Activated CD4-positive, alpha-beta T cell treated with anti-CD3 and anti-CD28 coated beads, Interleukin-2, amount 50 U/mL, for 16 hours (primary cell): Measurements from ENCODE around the gene POLD2.
"Not testable (repeated sequence)": the region's sequence is repeated elsewhere in the genome, so short reads cannot be mapped to it uniquely, and the experiment has no call there.

Experiments used
- DNase-seq: peaks from one replicate; pipeline ENCODE4 v3.0.0-alpha.2; 2020

POLD2 gene

DNA sequence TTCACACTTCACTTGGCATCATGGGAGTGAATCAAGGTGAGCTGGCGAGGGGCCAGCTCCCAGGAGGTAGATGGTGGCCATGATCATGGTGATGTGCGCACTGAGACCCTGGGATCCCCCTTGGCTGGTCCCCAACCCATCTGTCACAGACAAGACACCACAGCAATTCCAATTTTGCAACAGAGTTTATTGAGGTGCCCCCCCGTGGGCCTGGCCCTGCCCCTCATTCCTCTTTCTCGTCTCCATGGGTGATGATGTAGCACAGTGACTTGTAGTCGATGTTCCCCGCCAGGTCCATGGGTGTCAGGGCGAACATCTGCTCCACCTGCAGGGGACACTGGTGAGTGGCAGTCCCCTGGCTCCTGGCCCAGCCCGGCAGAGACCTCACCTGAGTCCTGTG lies 15.3 kb upstream of the POLD2 start:
- no peak for DNase-seq

DNA sequence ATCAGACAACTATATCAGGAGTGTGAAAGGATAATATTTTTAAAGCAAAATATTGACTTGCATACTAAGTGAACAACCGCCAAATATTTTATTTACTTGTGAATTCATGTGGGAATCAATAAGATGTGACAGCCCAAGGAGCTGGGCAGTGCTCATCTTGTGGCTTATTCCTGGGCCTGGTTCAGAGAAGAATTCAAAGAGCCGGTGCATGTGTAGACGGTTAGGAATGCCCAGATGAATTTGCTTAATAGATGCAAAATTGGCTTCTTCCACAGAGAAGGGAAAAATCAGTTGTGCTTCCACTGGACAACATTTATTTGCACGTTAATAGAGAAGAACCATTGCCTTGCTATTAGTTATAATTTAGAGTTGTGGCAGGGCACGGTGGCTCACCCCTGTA lies 13.4 kb upstream of the POLD2 start:
- DNase-seq, result no peak

DNA sequence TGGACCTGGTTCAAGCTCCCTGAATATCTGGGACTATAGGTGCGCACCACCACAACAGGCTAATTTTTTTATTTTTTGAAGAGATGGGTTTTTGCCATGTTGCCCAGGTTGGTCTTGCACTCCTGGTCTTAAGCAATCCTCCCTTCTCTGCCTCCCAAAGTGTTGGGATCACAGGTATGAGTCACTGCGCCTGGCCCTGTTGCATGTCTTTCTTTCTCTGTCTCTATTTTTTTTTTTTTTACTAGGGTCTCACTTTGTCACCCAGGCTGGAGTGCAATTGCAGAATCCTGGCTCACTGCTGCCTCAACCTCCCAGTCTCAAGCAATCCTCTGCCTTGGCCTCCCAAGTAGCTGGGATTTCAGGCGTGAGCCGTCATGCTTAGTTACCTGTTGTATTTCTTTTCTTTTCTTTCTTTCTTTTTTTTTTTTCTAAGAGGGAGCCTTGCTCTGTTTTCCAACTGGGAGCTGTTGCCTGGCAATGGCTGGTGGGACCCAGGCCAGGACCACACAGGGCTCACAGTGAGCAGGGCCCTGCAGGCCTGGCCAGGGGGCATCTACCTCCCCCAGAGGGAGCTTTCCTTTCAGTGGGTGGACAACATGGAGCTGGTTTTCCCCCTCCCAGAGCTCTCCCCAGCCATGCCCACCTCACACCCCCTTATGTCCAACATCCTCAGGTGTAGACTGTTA lies 11.7 kb upstream of the POLD2 start:
- no peak for DNase-seq

DNA sequence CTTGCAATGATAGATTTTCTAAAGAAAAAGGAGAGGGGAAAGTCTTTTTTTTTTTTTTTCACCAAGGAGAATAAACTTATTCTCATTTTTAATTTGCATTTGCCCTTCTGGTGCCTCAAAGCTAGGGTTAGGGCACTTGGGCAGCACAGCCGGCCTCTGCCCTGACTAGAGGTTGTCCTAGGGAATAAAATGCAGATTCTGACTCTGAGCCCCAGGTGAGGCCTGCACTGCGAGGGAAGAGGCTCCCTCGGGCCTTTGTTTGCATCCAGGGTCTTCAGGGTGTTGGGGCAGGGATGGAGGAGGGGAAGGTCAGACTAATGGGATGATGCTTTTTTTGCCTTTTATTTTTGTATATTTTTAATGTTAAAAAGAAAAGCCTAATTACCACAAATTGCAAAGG lies 9.9 kb upstream of the POLD2 start:
- DNase-seq, result no peak

DNA sequence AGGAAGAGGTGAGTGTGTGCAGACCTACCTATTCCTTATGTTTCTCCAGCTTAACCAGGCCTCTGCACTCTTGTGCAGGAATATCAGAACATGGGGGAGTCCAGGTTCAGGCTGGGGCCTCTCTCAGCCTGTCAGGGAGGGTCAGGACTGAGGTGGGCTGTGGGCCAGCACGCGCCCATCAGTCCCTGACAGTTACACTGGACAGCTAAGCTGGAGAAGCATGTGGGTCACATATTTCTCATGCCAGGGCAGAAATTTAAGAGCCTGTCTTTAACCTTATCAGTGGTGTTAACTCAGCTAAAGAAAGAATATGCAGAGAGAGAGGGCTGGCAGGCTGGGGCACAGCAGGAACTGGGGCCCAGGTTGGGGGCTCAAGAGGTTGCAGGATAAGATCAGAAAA lies 8.7 kb upstream of the POLD2 start:
- no peak for DNase-seq

DNA sequence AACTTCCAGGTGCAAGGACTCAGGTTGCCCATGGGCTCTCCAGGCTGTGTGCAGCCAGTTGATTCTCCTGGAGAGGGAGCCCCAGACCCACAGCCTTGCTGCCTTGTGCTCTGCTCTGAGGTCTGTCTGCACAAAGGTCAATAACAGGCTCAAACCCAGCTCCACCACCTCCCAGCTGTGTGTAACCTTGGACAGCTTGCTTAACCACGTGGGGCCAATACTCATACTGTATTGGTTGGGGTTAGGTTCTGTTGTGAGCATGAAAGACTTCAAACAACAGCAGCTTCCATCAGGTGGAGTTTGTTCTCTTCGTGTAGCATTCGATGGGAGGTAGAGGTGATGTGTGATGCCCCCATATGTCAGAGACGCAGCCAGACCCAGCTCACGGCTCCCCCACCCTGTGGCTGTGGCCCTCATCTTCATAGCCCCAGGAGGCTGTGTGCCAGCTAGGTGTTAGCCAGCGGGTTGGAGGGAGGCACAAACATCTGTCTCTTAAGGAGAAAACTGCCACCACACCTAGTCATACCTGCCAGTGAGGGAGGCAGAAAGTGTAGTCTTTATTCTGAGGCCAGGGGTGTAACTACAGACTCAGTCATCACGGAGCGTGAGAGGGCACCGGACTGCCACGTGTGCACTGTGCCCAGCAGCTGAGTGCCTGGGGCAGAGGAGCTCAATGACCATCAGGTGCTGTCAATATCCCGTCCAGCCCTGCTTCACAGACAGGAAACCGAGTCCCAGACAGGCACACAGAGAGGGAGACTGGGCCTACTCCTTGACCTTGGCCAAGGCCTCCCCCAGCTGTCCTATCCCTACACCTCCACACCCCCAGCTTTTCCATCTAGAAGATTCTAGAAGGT lies 8.1 kb upstream of the POLD2 start:
- no peak for DNase-seq

DNA sequence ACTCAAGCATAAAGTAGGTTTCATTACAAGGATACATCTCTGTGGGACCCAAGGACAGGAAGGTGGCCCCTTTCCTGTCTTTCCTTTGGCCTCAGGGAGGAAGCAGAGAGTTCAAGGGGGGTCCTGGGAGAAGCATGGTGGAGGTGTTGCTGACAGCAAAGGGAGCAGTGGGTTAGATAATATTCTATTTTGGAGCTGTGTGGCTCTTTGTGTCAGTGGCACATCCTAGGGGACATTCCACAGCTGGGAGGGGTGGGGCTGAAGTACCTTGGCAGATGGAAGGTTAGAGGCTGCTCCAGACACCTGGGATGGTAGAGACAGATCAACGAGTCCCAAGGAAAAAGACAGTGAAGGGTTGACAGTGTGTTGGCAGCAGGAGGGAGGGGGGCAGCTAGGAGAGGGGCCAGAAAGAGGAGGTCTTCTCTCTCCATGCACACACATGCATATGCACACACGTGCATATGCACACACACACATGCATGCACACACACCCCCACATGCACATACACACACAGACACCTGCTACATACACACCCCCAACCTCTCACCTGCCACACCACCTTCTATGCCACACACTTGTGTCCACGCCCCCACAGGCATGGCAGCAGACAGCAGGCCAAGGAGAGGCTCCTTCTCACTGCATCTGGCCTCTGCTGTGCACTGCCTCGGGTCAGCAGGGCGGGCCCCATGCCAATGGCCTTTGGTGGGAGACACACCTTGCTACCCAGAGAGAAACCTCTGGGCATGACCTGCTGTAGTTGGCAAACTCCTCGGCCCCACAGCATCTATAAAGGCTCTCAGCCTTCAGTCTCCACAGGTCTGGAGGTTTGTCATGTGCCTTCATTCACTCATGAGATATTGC lies 5.6 kb upstream of the POLD2 start:
- no peak for DNase-seq

DNA sequence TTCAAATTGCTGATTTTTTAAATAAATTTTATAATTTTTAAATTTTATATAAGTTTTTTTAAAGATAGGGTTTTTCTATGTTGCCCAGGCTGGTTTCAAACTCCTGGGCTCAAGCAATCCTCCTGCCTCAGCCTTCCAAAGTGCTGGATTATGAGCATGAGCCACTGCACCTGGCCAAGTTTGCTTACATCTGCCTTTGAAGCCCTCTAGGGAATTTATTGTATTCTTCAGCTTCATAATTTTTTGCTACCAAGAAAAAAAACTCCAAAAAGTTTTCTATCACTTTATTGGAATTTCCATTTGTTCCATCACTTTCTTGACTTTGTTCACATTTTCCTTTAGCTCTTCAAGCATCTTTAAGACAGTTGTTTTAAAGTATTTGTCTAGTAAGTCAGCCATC lies 3.8 kb upstream of the POLD2 start:
- no peak for DNase-seq

DNA sequence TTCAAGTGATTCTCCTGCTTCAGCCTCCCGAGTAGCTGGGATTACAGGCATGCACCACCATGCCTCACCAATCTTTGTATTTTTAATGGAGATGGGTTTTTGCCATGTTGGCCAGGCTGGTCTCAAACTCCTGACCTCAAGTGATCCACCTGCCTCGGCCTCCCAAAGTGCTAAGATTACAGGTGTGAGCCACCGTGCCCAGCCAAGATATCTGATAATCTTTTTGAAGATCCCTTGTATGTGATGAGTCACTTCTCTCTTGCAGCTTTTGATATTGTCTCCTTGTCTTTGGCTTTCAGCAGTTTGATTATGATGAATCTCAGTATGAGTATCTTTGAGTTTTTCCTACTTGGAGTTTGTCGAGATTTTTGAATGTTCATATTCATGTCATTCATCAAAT lies 3.2 kb upstream of the POLD2 start:
- DNase-seq, result not testable (repeated sequence)

DNA sequence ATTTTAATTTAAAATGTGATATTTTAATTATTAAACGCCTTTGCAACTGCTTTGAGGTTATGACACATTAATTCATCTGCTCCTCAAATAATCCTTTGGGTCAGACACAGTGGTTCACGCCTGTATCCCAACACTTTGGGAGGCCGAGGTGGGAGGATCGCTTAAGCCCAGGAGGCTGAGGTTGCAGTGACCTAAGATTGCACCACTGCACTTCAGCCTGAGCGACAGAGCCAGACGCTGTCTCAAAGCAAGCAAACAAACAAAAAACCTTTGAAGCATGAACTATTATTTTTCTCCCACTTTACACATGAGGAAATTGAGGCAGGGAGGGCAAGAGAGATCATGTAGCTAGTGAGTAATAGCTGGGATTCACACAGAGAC lies 1.5 kb upstream of the POLD2 start:
- DNase-seq, result no peak

DNA sequence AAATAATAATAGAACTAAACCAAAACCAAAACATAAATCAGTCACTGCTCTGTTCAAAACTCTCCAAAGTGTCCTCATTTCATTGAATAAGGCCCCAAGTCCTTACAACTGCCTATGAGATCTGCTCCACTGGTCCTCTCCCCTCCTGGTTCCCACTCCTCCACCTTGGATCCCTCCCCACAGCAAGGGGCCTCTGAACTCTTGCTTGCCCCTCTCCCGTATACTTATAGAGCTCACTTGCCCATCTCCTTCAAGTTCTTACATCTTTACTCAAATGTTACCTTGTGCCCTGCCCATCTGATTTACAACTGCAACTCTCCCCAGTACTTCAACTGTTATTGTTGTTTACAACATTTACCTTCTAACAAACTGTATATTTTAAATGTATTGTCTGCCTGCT lies 819 bp downstream of the POLD2 start:
- no peak for DNase-seq

DNA sequence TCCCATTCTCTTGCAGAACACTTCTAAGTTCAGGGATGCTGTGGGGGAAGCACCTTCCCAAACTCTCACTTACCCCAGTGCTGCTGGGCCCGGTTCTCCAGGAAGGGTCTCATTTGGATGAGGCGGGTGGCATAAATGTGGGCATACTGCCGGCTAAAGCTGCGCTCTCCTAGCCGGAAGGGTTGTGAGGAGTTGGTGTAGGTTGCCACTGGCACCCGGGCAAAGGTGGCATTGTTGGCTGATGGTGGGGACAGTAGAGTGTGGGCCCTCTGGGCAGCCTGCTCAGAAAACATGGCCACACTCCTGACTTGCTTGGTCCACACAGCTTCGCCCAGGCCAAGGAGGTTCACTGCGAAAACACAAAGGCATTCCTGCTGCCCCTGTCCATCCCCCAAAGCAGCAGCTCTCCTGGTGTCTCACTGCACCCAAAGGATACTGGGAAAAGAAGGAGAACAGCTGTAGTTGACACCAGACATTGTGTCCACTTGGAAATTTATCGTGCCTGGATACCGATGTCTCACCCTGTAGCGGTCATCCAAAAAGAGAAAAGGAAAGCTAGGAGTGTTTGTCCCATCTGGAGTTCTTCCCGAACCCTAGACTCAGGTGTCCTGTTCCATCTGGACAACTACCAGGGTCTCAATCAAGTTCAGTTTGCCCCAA lies 1.5 kb downstream of the POLD2 start:
- no peak for DNase-seq

DNA sequence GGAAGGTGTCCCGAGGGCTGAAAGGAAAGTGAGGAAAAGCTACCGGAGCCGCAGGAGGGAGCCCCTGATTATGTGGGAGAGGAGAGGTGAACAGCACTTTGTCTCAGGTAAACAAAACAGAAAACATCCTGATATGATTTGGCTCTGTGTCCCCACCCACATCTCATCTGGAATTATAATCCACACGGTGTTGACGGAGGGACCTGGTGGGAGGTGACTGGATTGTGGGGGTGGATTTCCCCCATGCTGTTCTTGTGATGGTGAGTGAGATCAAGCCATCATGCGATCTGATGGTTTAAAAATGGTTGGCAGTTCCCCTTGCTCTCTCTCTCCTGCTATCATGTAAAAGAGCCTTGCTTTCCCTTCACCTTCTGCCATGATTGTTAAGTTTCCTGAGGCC lies 3.0 kb downstream of the POLD2 start:
- no peak for DNase-seq

DNA sequence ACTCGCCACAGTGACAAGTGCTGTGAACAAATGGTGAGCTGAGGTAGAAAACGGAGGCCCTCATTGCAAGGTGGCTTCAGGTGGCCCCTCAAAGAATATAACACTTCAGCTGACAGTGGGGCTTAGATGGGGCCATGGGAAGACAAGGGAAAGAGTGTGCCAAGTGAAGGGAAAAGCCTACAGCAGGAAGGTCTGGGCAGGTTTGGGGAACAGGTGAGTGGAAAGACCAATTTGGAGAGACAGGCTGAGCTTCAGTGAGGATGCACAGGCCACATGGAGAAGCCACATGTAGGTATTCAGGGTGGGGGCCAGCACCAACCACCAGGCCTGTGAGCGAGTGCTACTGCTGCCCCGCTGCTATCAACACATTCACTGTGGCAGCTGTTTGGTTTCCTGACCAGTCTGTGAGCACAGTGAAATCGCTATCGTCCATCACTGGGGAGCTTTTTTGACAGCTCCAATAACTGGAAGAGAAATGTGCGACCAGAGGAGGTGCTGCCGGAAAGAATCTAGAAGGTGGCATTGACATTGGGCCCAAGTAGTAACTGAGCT lies 3.4 kb downstream of the POLD2 start:
- DNase-seq, result no peak

DNA sequence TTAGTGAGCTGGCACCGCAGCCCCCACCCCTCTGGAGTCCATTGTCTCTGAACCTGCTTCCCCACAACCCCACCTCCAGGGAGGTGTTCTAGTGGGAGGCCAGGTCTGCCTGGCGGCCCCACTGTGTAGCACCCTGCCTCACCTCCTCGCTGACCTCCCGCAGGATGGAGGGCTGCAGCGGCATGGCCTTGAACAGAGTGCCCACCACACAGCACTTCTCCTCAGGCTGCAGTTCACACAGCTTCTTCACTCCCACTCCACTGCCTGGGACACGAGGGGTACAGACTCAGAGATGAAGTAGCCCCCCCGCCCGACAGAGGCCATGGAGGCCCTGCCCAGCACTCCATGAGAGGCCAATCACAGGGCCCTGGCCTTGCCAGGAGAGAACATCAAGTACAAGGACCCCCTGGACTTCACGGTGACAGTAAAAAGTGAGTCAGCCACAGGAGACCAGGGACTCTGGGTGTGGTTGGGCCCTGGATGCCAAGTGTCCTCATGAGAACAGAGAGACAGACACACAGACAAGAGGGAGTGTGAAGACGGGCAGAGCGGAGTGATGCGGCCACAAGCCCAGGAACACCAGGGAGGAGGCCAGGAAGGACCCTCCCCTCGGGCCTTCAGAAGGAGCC lies 5.4 kb downstream of the POLD2 start:
- DNase-seq, result no peak

DNA sequence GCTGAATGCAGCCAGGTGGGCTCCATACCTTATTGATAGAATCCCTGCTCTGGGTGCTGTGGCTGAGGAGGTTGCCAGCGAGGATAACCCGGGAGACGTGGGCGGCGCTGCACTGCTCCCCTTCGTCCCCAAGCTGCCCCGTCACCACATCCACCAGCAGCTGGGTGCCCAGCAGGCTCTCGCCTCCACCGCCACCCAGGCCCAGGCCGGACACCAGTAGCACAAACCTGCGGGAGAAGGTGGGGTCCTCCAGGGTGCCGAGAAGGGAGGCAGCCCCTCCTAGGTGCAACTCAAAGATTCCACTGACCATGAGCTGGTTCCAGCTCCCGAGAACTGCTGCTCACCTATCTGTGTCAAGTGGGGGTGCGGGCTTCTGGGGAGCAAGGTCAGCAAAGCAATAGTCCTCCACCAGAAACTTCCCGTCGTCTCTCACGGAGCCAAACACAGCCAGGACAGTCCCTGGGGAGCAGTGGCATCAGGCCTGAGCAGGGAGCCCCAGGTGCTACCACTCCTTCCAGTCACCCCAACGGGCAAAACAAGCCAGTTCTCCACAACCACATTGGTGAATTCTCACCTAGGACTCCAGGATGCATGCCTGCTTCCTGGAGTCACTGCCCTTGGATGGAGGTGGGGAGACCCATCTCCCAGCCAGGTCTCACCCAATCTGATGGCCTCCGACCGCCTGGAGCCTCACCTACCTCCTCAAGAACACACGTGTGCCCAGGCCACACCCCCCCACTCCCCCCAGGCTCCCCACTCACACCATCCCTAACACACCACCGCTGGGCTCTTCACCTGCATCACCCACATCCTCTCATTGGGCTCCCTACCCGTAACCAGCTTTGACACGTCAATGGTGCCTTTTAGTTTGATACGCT lies 6.3 kb downstream of the POLD2 start:
- no peak for DNase-seq

DNA sequence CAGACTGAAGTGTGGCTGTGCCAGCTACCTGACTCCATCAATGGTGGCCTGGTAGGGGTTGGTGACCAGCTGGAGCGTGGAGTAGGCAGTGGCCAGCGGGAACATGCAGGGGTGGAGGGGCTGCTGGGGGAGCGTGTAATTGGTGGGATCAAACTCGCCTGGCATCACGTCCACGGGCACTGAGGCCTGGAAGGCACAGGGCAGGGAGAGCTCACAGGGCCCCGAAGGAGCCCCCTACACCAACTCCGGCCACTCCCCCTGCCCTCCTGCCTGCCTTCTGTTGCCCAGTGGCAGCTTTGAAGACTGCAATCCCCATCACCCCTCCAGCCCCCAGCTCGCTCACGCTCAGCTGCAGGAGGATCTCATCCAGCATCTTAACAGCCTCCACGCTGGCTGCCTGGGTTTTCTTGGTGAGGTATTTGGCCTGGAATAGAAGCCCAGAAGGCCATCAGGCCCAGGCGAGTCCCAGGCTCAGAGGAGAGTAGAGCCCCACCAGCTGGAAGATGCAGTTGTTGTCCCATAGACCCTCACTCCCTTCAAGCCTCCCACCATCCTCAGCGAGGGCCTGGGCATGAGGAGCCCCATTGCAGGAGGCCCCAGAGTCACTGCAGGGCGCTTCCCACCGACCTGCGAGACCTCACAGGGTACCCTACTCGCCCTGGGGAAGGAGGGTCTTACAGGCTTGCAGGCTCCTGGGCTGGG lies 7.1 kb downstream of the POLD2 start:
- no peak for DNase-seq

DNA sequence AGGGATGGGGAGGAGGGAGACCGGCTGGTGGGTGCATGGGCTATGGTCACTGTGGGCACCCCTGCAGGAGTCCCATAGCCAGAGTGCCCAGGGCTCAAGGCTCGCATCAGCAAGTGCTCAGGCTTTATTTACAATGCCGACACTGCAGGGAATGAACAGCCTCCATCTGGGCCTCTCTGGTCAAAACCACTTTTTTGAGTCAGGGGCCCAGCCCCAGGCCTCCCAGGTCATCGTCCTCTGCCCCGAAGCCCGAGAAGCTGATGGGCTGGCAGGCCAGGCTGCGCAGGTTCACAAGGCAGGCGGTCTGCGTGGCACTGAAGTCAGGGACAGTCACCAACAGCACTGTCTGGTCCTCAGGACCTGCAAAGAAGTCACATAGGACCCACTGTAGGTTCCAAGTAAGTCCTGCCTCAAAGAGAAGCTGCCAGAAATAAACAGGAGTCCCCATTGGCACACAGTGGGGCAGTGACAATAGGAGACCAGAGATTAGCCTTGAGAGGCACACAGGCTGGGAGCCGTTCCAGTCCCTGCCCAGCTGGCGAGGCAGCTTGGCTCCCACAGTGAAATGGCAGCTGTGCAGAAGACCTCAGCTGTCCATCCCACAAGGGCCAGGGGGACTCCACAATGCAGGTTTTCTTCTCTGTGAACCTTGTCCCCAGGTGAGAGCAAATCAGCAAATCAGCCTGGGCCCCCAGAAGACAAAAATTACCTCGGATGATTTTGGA lies 8.6 kb downstream of the POLD2 start:
- DNase-seq, result no peak

DNA sequence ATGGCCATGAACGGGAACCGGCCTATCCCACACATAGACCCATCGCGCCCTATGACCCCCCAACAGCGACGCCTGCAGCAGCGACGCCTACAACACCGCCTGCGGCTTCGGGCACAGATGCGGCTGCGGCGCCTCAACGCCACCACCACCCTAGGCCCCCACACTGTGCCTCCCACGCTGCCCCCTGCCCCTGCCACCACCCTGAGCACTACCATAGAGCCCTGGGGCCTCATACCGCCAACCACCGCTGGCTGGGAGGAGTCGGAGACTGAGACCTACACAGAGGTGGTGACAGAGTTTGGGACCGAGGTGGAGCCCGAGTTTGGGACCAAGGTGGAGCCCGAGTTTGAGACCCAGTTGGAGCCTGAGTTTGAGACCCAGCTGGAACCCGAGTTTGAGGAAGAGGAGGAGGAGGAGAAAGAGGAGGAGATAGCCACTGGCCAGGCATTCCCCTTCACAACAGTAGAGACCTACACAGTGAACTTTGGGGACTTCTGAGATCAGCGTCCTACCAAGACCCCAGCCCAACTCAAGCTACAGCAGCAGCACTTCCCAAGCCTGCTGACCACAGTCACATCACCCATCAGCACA lies 9.5 kb downstream of the POLD2 start:
- no peak for DNase-seq
